Activated CD8-positive, alpha-beta memory T cell treated with anti-CD3 and anti-CD28 coated beads, Interleukin-2, amount 50 U/mL, for 24 hours (primary cell): ENCODE measurements around the gene RIMBP2.

Experiments
- DNase-seq: peaks from one replicate; pipeline ENCODE4 v3.0.0-alpha.2; 2020; ENCODE audit errors: extremely low read depth

RIMBP2 gene

DNA sequence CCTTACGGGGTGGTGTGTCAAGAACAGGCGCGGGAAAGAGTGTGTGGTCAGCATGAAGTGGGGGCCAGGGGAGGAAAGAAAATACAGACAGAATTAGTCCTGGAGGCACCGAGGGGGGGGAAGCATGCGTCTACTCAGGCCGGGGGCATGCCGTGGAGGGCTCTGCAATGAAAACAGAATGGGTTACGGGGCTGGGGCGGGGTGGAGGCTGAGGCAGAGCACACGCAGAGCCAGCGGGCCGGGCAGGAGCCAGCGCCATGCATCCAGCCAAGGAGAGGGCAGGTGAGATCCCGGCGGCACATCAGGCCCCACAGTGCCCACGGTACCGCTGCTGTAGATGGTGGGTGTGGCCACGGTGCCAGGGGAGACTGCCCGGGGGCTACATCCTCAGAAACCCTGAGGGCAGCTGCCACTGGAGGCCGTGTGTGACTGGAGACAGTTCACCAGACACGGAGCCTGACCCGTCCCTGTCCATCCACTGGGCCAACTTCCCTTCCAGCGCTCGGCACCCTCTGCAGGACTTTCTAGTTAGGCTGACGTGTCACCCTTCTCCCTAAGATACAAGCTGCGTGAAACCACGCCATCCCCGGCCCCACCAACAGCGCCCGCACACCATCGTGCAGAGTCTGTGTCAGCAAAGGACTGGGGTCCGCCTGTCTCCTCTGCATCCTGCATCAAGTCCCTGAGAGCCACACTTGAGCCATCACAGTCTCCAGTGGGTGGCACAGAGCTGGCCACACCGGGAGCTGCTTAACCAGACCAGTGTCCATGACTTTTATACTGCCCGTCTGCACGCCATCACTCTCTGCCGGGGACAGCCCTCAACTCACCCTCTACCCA, 291.0 kb downstream of the RIMBP2 start:
- no peak for DNase-seq

DNA sequence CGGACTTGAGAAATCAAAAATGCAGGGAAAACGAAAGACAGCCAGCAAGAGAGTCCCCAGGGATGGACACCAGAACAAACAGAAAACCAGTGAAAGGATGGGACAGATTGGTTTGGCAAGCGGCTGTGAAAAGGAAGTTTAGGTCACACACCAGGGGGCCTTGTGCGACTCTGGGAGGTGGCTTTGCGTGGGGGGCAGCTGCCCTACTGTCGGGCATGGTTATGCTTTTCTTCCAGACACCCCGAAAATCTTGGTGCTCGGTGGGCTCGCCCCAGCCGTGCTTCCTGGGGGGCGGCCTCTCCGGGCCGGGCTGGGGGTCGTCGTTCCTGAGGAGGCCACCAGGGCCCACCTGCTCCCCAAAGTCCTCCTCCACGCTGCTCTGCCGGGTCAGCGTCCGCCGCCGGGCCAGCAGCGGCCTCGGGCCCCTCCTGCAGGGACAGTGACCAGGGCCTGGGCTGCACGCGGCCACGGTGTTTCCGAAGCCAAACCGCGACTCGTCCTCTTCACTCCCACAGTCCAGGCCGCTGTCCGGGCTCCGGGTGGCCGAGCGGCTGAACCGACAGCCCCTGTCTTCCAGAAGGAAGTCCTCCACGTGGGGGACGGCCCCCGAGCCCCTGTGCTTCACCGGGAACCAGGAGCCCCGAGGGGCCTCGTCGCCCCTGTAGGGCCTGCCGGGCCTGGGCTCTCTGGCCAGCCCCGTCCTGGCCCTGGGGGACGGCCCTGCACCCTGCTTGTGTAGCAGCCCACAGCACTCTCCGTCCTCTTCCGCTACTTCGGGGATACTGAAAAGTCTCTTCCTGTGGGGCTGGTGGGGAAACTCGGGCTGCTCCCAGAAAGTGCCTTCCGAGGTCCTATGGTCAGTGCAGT, 291.9 kb downstream of the RIMBP2 start:
- DNase-seq, result no peak

DNA sequence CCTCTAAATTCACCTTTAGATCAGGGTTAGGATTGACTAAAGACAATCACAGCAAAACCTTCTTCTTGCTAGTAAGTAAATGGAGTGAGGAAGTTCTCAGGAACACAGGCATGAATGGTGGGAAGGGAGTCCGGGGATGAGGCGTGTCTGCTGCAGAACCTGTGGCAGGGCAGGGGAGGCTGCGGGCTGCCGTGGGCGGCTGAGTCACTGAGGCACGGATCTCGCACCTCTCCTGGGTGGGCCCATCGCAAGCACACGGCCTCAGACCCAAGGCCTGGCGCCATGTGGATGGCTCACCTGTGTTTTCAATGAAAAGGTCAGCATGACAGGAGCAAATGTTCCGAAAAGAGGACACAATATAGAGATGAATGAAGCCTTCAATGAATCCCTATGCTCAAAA, 293.0 kb downstream of the RIMBP2 start:
- DNase-seq, result no peak

DNA sequence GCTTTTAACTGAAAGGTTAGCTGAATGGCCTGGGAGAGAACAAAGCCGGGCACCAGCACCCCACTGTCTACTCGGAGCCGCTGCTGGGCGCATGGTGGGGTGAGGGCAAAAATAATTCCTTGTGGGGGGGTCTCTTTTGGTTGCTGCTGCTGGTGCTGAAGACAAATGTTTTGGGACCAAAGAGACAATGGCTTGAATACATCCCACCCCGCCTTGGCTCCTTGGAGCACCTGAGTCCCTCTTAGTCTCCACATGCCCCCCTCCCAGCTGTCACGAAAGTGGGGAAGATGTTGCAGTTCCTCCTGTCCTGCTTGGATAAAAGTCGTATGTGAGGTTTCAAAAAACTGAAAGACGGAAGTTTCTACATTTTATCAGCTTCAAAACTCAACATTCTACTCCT, 293.4 kb downstream of the RIMBP2 start:
- no peak for DNase-seq

DNA sequence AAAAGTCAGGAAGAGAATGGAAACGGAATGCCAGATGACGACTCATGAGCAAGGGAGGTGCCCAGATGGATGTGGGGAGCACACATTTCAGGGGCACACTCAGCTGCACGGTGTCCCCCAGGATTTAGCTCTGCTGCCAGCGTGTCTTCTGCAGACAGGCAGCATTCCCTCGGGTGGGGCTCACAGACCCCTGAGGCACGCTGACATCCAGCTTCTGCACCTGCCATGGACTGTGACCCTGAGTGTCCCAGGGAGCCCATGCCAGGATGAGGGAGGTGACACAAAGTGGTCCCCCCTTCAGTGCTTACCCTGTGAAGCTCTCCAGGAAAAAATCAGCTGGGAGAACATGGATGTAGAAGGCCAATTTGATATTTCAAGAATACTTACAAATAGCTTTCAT, 294.2 kb downstream of the RIMBP2 start:
- DNase-seq, result no peak

DNA sequence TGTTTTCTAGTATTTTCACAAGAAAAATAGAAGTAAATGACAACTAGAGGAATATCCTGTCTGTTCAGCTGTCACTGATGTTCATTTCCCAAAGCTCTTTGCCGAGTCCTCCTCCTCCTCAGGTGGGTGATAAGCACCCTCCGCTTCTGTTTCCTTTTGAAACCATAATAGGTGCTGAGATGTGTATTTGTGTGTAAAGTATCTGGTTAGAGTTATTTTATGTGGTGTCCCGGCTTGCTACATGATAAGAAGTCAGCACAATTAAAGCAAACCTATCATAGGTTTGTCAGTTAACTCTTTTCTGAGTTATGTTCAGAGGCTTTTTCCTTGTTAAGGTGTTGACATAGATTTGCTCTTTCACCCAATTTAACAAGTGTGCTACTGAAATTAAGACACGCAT, 296.0 kb downstream of the RIMBP2 start:
- no peak for DNase-seq

DNA sequence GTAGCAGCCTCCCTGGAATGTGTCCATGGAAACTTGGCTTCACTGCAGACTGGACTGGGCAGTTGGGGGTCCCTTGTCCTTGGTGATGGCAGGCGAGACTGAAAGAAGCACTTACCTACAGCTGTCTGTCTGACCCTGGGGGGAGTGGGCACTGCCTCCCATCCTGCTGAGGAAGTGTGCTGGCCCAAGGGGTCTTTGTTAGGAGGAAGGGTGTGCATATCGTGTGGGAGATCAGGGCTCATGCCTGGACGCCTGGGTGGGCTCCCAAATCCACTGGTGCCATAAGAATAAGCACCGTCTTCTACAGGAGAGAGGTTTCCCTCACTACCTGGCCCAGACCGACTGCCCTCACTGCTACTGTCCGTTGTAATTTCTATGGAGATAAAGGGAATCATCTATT, 297.0 kb downstream of the RIMBP2 start:
- no peak for DNase-seq

DNA sequence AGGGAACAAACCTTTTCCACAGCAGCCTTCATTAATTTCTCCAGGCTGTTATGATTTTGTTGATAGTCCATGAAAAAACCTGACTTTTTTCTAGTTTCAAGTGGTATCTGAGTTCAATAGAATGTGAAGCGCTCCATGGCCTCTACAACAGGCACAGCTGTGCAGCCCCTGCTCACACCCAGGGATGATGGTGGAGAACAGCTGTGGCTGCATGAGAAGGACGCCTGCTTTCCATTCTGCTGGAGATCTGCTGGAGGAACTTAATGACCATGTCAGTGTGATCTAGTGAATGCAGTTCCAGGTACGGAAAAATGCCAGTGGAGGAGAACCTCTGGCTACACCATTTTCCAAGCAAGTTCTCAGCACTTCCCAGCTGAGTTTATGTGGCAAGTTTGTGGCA, 297.8 kb downstream of the RIMBP2 start:
- no peak for DNase-seq

DNA sequence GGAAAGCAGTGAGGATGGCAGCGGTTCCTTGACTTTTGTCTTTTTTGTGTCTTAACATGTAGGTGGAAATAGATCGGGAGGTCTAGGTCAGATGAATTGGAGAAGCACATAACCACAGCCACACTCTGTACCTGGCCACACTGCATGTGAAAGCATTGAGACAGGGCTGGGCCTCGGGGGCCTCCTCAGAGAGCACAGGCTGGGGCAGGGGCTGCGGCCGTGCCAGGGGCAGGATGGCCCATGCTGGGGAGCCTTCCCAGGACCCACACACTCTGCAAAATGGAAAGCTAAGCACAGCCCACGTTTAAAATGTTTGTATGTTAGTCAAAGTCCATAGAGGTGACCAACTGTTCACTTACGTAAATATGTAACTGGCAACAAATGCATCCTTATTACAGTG, 301.7 kb downstream of the RIMBP2 start:
- no peak for DNase-seq

DNA sequence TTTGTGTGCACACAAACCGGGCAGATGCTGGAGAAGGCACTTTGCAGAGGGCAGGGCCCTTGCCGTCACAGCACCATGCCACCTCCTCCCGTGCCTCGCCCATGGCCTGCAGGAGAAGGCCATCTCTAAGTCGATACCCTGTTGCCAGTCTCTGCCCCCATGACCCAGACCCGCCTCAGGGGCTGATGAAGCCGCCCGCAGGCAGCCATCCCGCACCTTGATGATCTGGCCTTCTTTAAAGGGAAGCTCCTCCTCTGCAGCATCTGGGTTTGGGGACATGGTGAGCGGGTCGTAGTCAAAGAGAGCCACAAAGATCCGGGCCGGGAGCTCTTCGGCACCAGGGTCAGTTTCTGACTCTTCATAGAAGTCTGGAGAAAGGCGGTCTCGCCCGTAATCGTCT, 302.2 kb downstream of the RIMBP2 start:
- no peak for DNase-seq

DNA sequence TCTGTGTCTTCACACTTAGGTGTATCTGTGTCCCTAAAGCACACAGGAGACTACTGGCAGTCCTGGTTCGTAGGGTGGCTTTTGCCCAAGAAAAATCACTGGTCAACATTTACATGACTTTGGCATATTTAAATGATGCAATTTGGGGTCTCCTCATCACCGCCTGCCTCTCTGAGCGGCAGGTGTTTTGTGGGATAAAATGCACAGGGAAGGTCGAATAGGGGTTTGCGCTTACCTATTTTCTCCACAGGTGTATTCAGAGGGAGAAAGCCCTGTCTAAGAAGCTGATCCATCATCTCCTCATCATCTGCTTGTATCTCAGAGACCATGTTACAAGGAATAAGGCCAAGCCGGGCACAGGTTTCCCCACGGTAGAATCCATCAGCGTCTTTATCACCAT, 303.7 kb downstream of the RIMBP2 start:
- no peak for DNase-seq

DNA sequence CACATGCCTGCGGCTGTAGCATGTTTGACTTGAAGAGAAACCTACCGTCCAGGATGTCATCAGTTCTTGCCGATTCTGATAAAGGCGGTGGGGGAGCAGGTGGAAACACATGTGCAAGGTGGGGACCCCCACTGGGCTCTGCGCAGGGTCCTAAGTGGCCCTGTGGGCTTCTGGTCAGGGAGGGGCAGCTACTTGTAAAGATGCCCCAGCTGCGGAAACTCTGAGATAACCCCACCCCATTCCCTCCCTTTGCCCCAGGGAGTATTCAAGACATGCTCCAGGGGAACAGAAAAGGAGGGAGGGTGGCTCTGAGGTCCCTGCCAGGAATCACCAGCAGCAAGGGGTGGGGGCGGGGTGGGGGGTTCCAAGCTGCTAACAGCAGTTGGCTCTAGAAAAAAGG, 310.8 kb downstream of the RIMBP2 start:
- no peak for DNase-seq

DNA sequence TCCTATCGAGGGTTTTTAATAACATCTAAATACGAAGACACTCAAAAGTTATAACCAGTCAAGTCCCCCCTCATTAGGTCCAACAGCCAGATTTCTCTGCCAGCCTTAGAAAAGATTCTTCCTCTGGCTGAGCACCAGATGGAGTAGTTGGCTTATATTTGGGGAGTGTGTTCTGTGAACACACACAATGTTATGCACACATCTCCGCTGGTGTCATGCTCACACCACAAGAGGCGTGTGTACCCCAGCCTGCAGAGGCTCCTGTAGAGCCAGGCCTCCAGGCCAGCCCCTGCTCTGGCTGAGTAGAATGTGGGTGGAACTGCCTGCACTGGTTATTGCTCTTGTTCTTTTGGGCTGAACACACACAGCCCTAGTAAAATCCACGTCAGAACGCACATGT, 314.4 kb downstream of the RIMBP2 start:
- DNase-seq, result no peak

DNA sequence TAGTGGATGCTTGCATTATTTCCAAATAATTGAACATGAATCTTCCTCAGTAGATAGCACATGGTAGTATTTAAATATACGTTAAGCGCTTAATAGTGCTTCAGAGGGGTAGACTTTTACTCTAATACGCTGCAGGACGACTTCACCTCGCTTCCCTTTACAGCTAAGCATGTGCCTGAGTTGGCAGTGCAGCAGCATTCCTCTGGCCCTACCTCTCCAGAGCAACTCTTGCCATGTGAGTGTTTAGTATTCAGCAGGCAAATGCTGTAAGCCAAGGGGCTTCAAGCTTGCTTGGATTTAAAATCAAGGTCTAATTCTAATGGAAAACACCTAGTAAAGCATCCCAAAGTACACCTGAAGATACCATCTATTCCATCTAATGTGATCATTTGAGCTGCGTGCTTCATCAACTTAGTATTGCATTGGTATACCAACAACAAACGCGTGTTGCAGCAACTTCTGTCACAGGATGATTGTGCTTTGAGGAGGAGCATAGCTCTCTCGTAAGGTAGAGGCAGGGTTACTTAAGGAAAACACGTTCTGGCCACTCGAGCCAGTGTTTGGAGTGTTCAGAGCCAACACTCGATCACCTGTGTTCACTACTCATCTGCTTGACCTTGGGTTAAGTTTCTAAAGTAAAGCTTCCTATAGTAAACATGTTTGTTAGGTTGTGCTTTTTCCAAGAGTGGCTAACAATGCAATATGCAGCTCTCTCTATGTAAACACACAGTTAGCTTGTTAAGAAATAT, 317.8 kb downstream of the RIMBP2 start:
- DNase-seq, result no peak

DNA sequence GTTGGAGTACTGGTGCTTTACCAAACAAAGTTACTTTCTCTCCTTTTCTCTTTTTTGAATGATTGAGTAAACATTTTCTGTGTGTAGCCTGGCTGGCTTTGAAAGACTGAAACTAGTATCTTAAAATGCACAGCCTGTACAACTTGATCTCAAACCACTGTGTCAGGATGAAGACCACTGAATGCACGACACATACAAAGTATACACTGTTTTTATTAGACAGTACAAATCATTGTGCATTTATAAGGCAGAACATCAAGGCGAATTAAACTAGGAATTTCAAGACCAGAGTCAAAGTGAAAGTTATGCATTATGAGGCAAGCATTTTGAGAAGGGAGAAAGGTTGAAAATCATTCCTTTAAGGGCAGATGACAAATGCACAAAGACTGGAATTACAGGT, 319.4 kb downstream of the RIMBP2 start:
- DNase-seq, result no peak

DNA sequence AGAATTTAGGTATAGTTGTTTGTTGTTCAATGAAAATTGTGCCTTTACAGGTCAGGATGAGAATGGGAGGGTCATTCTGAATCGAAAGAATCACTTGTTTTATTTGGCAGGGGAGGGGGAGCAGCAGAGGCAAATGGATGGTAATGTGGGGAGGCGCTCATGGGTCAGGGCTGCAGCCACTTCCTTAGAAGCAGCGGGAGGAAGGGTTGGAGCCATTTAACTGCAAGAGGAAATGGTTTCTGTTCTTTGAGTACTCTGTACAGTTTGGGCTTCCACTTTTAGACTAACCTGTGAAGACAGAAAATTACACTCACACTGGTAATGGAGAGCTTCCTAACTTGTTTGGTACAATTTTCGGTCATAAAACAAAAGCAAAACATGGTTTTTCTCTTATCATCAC, 321.2 kb downstream of the RIMBP2 start:
- DNase-seq, result no peak

DNA sequence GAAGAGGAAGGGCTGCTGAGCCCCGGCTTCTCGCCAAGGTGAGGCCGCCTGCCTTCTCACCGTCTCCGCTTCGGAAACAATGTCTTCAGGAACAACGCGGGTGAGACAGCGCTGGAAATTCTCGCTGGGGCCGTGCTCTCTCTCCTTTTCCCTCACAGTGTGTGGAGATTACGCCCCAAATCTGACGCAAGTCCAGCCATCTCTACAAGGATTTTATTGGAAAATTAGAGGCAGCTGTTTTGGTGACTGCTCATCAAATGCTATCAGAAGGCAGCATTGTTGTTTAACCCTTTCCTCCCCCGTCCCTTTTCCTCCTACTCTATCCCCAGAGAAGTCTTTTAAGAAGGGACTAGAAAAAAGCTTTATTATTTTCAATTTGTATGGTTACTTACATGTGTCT, 324.9 kb downstream of the RIMBP2 start:
- no peak for DNase-seq

DNA sequence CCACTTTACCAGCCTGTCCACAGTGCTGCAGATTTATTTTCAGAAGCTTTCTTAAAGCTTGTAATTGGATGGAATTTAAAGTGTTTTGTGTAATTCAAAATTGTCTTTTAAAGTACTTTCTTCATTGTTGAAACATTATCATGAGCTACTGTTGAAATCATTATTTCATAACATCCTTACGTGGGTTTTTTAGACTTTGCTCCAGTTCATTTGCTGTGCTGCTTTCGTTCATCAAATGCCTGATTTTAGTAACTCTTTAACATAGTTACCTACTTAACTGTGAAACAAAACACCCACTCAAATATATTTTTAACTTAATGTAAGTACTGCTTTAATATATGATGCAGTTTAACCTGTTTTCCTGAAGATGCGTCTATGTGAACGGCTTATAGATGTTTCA, 330.9 kb downstream of the RIMBP2 start:
- DNase-seq, result no peak

DNA sequence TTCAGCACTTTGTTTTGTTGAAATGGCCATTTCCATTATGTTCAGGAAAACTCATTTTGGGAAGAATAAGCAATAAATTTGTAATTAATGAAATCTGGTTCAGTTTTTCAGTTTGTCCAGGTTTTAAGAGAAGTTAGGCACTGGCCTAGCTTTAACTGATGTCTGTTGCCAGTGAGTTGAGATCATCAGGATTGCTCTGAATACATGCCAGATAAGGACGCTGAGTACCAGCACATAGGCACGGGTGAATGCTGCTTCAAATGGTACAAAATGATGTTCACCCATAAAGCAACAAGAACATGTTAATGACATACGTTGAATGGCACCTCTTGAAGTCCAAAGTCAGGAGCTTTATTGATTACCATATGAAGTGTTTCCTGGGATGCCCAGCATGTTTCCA, 331.9 kb downstream of the RIMBP2 start:
- no peak for DNase-seq

DNA sequence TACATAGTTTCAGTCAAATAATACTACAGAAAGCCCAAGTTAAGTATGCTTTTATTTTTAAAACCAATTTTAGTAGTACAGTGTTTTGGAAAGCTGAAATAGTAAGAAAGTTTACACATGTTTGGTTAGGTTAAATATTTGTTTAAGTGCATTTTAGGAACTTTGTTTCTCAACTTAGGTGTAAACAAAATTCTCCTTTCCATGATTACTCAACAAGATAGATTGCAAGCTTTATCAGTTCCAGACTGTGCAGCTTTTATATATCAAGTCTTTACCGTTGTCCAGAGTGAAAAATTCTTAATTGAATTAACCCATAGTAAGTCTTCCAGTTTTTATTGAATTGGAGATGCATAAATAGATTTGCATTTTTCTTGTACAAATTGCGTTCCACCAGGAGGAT, 333.3 kb downstream of the RIMBP2 start:
- no peak for DNase-seq

DNA sequence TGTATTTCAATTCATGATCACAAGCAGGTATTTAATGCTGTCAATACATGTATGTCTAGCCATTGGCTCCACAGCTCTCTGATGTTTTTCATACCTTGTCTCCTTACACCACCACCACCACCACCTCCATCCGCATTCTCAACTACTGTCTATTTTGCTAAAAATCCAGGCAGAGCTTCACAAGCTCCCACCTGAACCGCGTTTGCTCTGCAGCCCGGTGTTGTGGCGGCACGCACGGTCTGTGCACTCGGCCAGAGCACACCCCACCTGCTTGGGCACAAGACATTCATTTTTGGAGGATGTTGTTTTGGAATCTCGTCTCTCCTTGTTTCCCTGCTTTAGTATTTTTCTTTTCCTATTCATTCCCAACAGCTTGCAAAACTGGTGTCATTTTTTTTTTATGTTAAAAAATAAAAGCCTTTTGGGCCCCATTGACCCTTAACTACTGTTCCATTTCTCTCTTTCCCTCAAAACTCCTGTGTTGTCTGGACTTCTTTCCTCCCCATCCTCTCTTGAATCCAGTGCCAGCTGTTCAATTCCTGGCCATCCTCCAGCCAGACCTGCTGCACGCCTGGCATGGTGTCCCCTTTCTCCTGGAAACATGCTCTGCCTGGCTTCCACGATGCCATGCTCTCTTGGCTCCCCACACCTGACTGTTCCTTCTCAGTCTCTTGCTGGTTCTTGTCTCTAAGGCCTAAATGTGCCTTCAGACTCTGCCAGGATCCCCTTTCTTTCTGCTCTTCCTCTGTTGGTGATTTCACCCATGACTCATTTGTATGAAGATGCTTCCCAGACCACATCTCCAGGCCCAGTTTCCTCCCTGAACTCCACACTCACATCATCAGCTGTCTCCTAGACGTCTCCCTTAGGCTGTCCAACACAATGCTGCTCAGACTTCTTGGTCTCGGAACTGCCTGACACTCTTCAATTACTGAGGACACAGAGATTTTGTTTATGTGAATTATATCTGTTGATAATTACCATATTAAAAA, 340.5 kb downstream of the RIMBP2 start:
- no peak for DNase-seq
